HG03159 (cell line): ENCODE measurements around the gene SLC25A48.
"Not testable (repeated sequence)": the region's sequence is repeated elsewhere in the genome, so short reads cannot be mapped to it uniquely, and the experiment has no call there.

ENCODE experiments used
- ATAC-seq: cut with Tn5 transposase; IDR thresholded peaks from one replicate; pipeline ENCODE4 v1.9.1; 2021; ENCODE audit warnings: mild to moderate bottlenecking, moderate library complexity; ENCODE audit not compliant: unreplicated experiment

Gene SLC25A48

DNA sequence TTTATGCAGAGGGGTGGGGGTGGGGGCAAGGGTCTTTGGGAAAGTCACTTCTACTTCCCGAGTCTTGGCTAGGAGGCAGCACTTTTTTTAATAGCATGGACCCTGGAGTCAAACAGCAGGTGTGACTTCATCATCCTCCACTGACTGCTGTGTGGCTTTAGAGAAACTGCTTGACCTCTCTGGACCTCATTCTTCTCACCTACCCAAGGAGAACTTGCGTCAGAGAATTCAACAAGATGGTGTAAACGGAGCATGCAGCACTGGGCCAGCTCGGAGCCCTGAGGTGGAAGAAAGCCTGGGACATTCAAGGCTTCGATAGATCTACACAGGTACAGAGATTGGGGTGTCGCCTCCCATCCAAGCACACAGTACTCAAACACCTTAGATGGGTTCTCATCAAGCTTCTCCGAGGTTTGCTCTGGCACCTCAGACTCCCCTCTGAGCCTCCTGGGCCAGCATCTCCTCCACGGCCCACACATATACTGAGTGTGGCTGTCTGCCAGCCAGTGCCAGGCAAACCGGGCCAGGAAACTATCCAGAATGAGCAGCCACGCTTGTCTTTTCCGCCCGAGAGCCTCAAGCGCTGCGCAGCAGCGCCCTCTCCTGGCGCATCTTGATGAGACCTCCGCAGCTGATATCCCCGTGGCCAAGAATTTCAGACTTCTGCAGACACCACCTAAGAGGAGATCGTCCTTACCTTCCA lies 4.6 kb upstream of the SLC25A48 start:
- no peak for ATAC-seq

DNA sequence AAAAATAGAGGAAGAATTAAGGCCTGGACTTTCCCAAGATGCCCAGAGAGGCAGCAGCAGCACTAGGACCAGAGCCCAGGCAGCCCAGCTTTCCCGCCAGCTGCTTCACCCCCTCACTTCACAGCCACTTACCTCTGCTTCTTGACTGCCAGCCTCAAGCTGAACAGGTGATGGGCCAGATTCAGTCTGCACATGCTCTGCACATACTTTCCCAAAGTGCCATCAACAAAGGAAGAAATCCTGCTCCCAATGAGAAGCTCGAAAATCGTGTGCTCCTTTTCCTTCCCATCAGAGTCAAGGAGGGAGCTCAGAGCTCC lies 4.1 kb upstream of the SLC25A48 start:
- ATAC-seq = no peak

DNA sequence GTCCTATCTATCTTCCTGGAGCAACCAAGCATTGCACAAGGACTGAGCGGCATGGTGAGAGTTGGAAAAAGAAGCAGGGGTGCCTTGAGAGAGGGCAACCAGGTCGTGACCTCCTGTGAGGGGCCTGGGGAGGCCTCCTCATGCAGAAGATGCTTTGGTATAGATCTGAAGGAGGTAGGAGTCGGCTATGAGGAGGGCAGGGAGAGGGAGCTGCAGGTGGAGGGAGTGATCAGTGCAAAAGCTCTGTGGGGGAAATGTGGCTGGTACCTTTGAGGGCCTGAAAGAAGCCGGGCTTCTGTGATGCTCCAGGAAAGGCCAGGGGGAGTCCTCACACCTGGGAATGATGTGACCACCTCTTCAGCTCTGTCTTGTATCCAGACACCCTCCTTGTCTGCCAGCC lies 3.6 kb upstream of the SLC25A48 start:
- no peak for ATAC-seq

DNA sequence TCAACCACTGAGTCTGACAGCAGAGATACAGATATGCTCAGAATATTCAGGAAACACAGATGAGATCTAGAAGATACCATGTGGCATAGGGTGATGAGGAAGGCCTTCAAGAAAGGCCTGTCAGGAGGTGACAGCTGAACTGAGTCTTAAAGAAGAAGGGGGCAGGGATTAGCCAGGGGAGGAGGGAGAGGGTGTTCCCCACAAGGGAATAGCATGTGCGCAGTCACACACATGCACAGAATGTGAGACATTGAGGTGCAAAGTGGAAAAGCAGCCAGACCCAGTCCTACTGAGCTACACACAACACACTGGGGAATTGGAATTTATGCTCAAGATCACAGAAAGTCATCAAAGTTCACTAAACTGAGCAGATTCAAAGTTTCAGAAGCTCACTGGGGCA lies 3.0 kb upstream of the SLC25A48 start:
- no peak for ATAC-seq

DNA sequence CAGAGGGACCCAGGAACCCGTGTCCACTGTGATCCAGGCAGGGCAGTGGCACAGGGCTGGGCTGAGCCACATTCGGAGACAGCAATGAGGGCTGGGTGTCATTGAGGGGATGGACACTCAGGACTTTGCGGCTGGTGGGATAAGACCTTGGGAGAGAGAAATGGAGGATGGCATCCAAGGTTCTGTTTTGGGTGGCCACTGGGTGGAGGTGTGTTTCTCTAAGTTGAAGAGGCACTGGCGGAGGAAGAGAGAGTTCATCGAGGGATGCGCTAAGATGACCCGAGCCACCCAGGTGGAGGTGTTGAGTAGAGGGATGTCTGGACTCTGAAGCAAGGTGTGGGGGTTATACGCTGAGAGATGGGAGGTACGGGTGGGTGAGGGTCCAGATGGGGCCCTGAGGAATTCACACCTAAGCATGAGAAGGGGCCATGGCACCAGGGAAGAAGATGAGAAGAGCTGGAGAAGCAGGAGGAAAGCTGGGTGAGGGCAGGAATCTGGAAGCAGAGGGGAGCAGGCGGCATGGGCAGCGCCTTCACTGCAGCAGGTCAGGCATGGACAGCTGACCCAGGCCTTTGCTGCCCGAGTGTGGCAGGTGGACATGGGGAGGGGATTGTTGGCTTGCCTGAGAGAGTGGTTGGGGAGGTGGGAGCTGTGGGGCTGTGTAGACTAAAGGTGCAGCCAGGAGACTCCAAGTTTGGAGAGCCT lies 2.5 kb upstream of the SLC25A48 start:
- ATAC-seq = no peak

DNA sequence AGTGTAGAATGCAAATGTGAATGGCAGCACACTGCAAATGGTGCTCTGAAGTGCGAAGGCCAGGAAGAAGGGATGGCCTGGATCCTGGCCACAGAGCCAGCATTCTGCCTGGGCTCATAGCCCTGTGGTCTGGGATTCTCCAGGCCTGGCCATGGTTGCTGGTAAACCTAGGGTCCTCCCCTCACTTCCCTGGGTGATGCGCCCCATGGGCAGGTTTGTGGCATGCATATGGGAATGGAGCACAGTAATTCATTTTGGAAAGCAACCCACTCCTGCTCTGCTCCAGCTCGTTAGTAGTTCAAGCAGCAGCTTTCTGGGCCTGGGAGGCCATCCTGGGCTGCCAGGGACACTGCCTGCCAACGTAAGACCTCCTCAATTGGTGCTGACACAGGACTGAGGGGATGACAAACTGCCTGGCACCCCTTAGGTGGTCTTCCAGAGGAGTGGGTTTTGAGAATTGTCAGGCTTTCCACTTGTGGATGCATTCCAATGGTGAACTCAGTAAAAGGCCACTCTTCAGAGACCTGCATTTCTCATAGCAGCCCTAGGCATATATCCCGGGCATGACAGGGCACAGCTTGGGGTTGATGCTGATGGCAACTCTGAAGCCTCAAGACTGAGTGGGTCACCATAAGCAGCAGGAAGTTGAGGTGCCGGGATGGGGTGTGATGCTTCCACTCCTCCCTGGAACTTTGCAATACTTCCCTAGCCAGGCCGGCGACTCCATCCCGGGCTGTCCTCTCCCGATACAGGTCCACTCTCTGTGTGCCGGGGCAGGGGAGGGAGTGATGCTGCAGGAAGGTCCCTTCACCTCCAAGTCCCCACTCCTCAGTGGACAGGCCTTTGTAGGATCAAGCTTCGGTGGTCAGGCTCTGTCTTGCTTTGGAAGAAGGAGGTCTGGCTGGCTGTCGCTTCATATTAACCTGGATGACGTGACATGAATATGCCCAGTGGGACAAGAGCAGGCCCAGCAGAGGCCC lies 1.2 kb upstream of the SLC25A48 start:
- ATAC-seq = no peak

DNA sequence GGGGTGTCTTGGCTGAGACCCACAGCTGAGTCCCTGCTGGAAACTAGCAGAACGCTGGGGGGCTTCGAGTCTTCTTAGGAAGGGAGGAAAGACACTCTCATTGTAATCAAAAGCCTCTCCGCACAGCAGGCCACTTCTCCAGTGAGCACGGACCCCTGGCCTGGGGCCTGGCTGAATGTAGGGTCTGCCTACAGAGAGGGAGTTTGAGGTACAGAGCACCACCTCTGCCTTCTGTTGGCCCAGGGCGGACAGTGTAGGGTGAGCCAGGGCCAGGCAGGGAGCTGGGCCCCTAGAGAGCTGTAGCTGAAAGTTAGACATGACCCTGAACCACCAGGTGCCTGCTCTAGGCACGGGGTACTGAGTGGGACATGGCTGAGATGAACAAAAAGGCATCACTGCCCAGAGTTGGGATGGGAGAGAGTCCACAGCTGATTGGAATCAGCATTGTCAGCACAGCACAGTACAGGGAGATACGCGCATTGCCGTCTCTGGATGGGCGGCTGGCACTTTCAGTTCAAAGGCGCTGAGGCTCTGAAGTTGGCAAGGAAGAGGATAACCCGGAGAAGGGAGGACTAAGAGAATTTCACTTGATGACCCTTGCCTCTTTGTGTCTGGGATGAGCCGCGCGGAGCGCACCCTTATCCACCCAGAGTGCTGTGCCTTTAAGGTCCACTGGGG lies 363 bp upstream of the SLC25A48 start:
- peak; percentile 91 for ATAC-seq

GRCh38 chr5:135835766-135836165 lies 1.3 kb downstream of the SLC25A48 start:
- no peak for ATAC-seq

DNA sequence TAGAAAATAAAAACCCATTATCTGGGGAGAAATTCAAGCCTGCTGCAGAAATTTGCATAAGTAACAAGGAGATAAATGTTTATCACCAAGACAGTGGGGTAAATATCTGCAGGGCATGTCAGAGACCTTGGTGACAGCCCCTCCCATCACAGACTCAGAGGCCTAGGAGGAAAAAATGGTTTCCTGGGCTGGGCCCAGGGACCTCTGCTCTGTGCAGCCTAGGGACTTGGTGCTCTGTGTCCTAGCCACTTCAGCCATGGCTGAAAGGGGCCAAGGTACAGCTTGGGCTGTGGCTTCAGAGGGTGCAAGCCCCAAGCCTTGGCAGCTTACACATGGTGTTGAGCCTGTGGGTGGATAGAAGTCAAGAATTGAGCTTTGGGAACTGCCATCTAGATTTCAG lies 3.9 kb downstream of the SLC25A48 start:
- ATAC-seq = not testable (repeated sequence)

- ATAC-seq = no peak
These were observed 5.1 kb downstream of the SLC25A48 start for GRCh38 chr5:135839566-135839965.

GRCh38 chr5:135840959-135841358 lies 6.5 kb downstream of the SLC25A48 start:
- ATAC-seq = no peak

DNA sequence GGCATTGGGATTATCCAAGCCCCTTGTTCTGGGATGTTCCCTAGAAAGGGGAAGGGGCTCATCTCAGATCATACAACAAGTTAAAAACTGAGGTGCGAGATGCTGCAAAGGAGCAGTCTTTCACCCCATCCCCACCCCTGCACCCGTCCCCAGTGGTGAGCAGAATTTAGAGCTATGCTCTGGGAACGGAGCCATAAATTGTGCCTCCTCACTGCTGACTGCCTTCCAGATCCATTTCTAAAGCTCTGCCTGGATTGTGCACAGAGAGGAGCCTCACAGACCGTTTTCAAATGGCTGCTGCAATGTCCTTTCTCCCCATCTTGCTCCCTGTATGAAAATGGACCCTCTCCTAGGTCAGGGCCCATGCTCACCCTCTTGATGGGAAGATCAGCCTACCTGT lies 8.3 kb downstream of the SLC25A48 start:
- ATAC-seq = no peak

- no peak for ATAC-seq
These were observed 9.3 kb downstream of the SLC25A48 start for GRCh38 chr5:135843571-135844337.

DNA sequence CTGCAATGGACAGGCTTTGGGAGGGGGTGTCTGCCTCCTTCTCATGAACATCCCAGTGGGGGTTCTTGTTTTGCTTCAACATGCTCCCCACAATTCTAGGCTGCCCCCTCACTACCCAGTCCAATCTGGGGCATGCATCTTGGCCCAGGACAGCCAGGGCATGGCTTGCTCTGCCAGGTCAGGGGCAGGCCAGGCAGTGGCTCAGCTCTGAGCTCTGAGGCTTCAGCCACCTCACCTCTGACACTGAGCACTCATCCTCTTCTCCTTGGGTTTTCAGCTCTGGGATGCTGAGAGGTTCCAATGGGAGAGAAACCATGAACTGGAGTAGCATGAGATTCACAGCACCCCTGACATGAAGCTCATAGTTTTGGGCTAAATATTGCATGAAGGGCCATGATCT lies 11.8 kb downstream of the SLC25A48 start:
- no peak for ATAC-seq

DNA sequence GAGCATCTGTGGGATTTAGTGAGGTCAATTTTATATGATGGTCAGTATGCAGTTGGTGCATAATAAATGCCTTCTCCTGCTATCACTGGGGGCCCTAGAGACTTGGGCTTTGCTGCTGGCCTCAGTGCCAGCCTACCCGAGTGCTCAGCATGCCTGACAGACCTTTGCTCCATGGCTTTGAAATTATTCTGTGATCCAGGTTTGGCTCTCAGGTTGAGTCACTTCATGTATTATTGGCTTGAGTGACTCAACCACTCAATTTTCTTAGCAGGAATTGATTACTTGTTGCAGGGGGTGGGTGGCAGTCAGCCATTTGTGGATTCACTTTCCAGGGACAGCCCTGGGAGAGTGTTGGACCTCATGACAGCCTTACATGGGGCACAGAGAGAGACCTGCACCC lies 13.5 kb downstream of the SLC25A48 start:
- ATAC-seq = no peak

GRCh38 chr5:135850231-135850630 lies 15.8 kb downstream of the SLC25A48 start:
- no peak for ATAC-seq

- no peak for ATAC-seq
These were observed 16.2 kb downstream of the SLC25A48 start for GRCh38 chr5:135850671-135851070.

GRCh38 chr5:135851186-135851914 lies 16.9 kb downstream of the SLC25A48 start:
- ATAC-seq = no peak

GRCh38 chr5:135851915-135852845 lies 17.7 kb downstream of the SLC25A48 start:
- ATAC-seq = no peak
